ENCODE results near the gene MUC4. TPM values are rescaled to one million over a fixed set of nuclear protein-coding genes. Genes with fewer than 3 reads are reported as not detected.
"Not testable (repeated sequence)": the region's sequence is repeated elsewhere in the genome, so short reads cannot be mapped to it uniquely, and the experiment has no call there.

Gene MUC4
- polyA plus RNA-seq, 1 donor, result 0.53 TPM

GRCh38 chr3:195784031-195784430, 27.7 kb downstream of the MUC4 start:
- not testable (repeated sequence) for DNase-seq (ENCODE audit: low read depth)

GRCh38 chr3:195781236-195781635, 30.5 kb downstream of the MUC4 start:
- DNase-seq (ENCODE audit: low read depth), result not testable (repeated sequence)

GRCh38 chr3:195777975-195778374, 33.8 kb downstream of the MUC4 start:
- no peak for DNase-seq (ENCODE audit: low read depth)

GRCh38 chr3:195774917-195775316, 36.8 kb downstream of the MUC4 start:
- peak; percentile 13 for DNase-seq (ENCODE audit: low read depth)

- no peak for DNase-seq (ENCODE audit: low read depth)
These were observed 37.7 kb downstream of the MUC4 start for GRCh38 chr3:195773956-195774537.

- no peak for DNase-seq (ENCODE audit: low read depth)
These were observed 40.0 kb downstream of the MUC4 start for GRCh38 chr3:195771646-195772300.

GRCh38 chr3:195770841-195771645, 40.7 kb downstream of the MUC4 start:
- not testable (repeated sequence) for DNase-seq (ENCODE audit: low read depth)

- DNase-seq (ENCODE audit: low read depth), result no peak
These were observed 41.5 kb downstream of the MUC4 start for GRCh38 chr3:195770081-195770840.

- DNase-seq (ENCODE audit: low read depth), result no peak
These were observed 42.2 kb downstream of the MUC4 start for GRCh38 chr3:195769551-195769950.

- no peak for DNase-seq (ENCODE audit: low read depth)
These were observed 42.9 kb downstream of the MUC4 start for GRCh38 chr3:195768831-195769303.

- no peak for DNase-seq (ENCODE audit: low read depth)
These were observed 43.3 kb downstream of the MUC4 start for GRCh38 chr3:195768414-195768813.

GRCh38 chr3:195767792-195768191, 43.9 kb downstream of the MUC4 start:
- DNase-seq (ENCODE audit: low read depth), result no peak

- no peak for DNase-seq (ENCODE audit: low read depth)
These were observed 45.1 kb downstream of the MUC4 start for GRCh38 chr3:195766671-195767070.

GRCh38 chr3:195764961-195765706, 46.6 kb downstream of the MUC4 start:
- no peak for DNase-seq (ENCODE audit: low read depth)

GRCh38 chr3:195763843-195764825, 47.6 kb downstream of the MUC4 start:
- no peak for DNase-seq (ENCODE audit: low read depth)

- no peak for DNase-seq (ENCODE audit: low read depth)
These were observed 48.5 kb downstream of the MUC4 start for GRCh38 chr3:195763076-195763830.

GRCh38 chr3:195762611-195763010, 49.1 kb downstream of the MUC4 start:
- DNase-seq (ENCODE audit: low read depth), result no peak

GRCh38 chr3:195762249-195762585, 49.5 kb downstream of the MUC4 start:
- DNase-seq (ENCODE audit: low read depth), result no peak

GRCh38 chr3:195761567-195762248, 50.0 kb downstream of the MUC4 start:
- no peak for DNase-seq (ENCODE audit: low read depth)
